Trophoblast cell (in vitro differentiated cells and primary cell): Measurements from ENCODE around the gene PCBD2.

Source experiments
- DNase-seq, 2 donors: peaks; one replicate each; pipeline ENCODE4 v3.0.0-alpha.2; 2016
- H2AFZ ChIP-seq: 2 replicates; pipeline ENCODE4 v1.6.1; 2013; ENCODE audit warnings: low read length, moderate library complexity, mild to moderate bottlenecking; ENCODE audit not compliant: insufficient read depth, poor library complexity
- H2AK5ac ChIP-seq: 2 replicates; pipeline ENCODE4 v1.6.1; 2013; ENCODE audit warnings: mild to moderate bottlenecking, low read length
- H2BK120ac ChIP-seq: 2 replicates; pipeline ENCODE4 v1.6.1; 2013; ENCODE audit warnings: low read length, mild to moderate bottlenecking, moderate library complexity; ENCODE audit not compliant: insufficient read depth, poor library complexity
- H2BK12ac ChIP-seq: 2 replicates; pipeline ENCODE4 v1.6.1; 2013; ENCODE audit warnings: mild to moderate bottlenecking, low read length, moderate library complexity
- H2BK5ac ChIP-seq: 2 replicates; pipeline ENCODE4 v1.6.1; 2013; ENCODE audit warnings: low read length, low read depth, moderate library complexity, mild to moderate bottlenecking; ENCODE audit not compliant: poor library complexity
- H3K14ac ChIP-seq: 2 replicates; pipeline ENCODE4 v1.6.1; 2013; ENCODE audit warnings: mild to moderate bottlenecking, low read length
- H3K18ac ChIP-seq: 2 replicates; pipeline ENCODE4 v1.6.1; 2013; ENCODE audit warnings: mild to moderate bottlenecking, low read length
- H3K23ac ChIP-seq: 2 replicates; pipeline ENCODE4 v1.6.1; 2013; ENCODE audit warnings: low read length
- H3K27ac ChIP-seq: 2 replicates; pipeline ENCODE4 v1.5.1; 2013; ENCODE audit warnings: low read depth, mild to moderate bottlenecking, inconsistent platforms, low read length, moderate library complexity
- H3K27me3 ChIP-seq: 2 replicates; pipeline ENCODE4 v1.6.1; 2013; ENCODE audit warnings: inconsistent platforms, mild to moderate bottlenecking, low read length, moderate library complexity; ENCODE audit not compliant: insufficient read depth
- H3K36me3 ChIP-seq, 2 experiments: 1 replicate in 1 of 2; 2 replicates in 1 of 2; pipeline ENCODE4 v1.6.1; 2013; ENCODE audit warnings: low read length in 2 of 2, mild to moderate bottlenecking in 2 of 2, moderate library complexity in 1 of 2; ENCODE audit not compliant: insufficient read depth in 2 of 2, control insufficient read depth in 1 of 2
- H3K4ac ChIP-seq: 2 replicates; pipeline ENCODE4 v1.6.1; 2013; ENCODE audit warnings: low read depth, mild to moderate bottlenecking, low read length, moderate library complexity
- H3K4me1 ChIP-seq, 2 experiments: 1 replicate in 1 of 2; 2 replicates in 1 of 2; pipeline ENCODE4 v1.6.1; 2013; ENCODE audit warnings: low read length in 2 of 2, mild to moderate bottlenecking in 2 of 2, moderate library complexity in 1 of 2; ENCODE audit not compliant: insufficient read depth in 2 of 2, control insufficient read depth in 1 of 2
- H3K4me2 ChIP-seq: 2 replicates; pipeline ENCODE4 v1.6.1; 2013; ENCODE audit warnings: inconsistent platforms, mild to moderate bottlenecking, low read length, moderate library complexity
- H3K4me3 ChIP-seq: 2 replicates; pipeline ENCODE4 v1.5.1; 2013; ENCODE audit warnings: mild to moderate bottlenecking, low read depth, low read length, inconsistent platforms
- H3K79me1 ChIP-seq: one replicate; pipeline ENCODE4 v1.6.1; 2013; ENCODE audit warnings: low read length
- H3K79me2 ChIP-seq: 2 replicates; pipeline ENCODE4 v1.6.1; 2013; ENCODE audit warnings: low read length, mild to moderate bottlenecking; ENCODE audit not compliant: control insufficient read depth, insufficient read depth, poor library complexity
- H3K9ac ChIP-seq: 2 replicates; pipeline ENCODE4 v1.6.1; 2013; ENCODE audit warnings: mild to moderate bottlenecking, low read length
- H3K9me3 ChIP-seq: 2 replicates; pipeline ENCODE4 v1.6.1; 2013; ENCODE audit warnings: low read depth, mild to moderate bottlenecking, control low read depth, inconsistent platforms, low read length; ENCODE audit not compliant: insufficient read depth
- H4K12ac ChIP-seq: 2 replicates; pipeline ENCODE4 v1.6.1; 2013; ENCODE audit warnings: low read depth, mild to moderate bottlenecking, low read length, moderate library complexity
- H4K8ac ChIP-seq: 2 replicates; pipeline ENCODE4 v1.6.1; 2013; ENCODE audit warnings: low read depth, mild to moderate bottlenecking, low read length, moderate library complexity
- H4K91ac ChIP-seq: one replicate; pipeline ENCODE4 v1.6.1; 2013; ENCODE audit warnings: low read depth, mild to moderate bottlenecking, low read length, moderate library complexity
- WGBS: extraction: QIAGEN DNeasy Blood & Tissue Kit; methylation state at CpG from one replicate; pipeline ENCODE4 v1.1.7; 2013; ENCODE audit warnings: missing lambda C conversion rate; ENCODE audit not compliant: insufficient read length, insufficient coverage; ENCODE audit errors: extremely low coverage; 5-methylcytosine and 5-hydroxymethylcytosine counted together

PCBD2 gene

DNA sequence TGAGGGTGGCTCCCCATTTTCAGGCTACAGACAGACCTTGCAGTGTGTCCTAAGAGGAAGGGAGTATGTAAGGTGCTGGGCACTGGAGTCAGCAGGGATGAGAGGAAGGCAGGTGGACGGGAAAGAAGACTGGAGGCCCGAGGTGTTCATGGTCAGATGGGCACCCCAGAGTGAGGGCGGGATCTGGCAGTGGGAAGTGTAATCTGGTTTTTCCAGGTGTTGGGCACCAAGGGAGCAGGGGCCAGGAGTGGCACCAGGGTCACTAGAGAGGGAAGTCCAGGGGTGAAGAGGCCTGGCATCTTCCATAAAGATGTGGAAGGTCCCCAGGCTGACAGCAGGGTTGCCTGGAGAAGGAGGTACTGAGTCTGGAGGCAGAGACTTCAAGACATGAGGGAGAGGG, 99.4 kb downstream of the PCBD2 start:
- DNase-seq = no peak
- no peak overlapping the region for H3K27ac ChIP-seq
- H3K9ac ChIP-seq = no peak overlapping the region
- H3K36me3 ChIP-seq = no peaks in the 10 kb centered on the region
- no peak overlapping the region for H3K4me2 ChIP-seq
- no peak overlapping the region for H2AFZ ChIP-seq
- H2BK12ac ChIP-seq = no peak overlapping the region
- no peak overlapping the region for H2BK120ac ChIP-seq
- H3K9me3 ChIP-seq = no peaks in the 10 kb centered on the region
- no CpG with 5 or more reads among the region's 3 CpGs for WGBS
- no peak overlapping the region for H2BK5ac ChIP-seq
- no peak overlapping the region for H4K91ac ChIP-seq
- no peaks in the 10 kb centered on the region for H3K4me1 ChIP-seq
- no peak overlapping the region for H3K23ac ChIP-seq
- H4K12ac ChIP-seq = no peak overlapping the region
- H3K4me3 ChIP-seq = no peak overlapping the region
- no peak overlapping the region for H2AK5ac ChIP-seq
- no peak overlapping the region for H4K8ac ChIP-seq
- no peaks in the 10 kb centered on the region for H3K27me3 ChIP-seq
- H3K79me2 ChIP-seq = no peaks in the 10 kb centered on the region
- no peak overlapping the region for H3K4ac ChIP-seq
- no peak overlapping the region for H3K14ac ChIP-seq
- H3K18ac ChIP-seq = no peak overlapping the region
- no peaks in the 10 kb centered on the region for H3K79me1 ChIP-seq

DNA sequence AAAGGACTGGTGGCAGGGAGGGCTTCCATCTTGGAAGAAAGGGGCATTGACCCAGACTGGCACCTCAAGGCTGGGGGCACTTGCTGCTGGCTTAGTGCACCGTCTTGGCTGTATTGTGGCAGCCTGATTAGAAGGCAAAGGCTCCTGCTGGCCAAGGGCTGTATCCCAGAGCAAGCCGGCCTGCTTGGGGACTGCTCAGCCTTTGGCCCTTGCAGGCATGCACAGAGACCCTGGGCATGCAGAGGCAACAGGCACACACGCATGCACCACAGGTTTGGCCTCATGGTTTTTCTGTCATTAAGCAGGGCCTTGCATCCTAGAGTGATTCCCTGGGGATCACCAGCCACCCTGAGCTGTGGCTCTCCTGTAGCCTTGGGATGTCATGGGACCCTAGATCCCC, 100.1 kb downstream of the PCBD2 start:
- WGBS = no CpG with 5 or more reads among the region's 3 CpGs
- Histone ChIP-seq H3K79me1 (no peaks in the 10 kb centered on the region), H4K91ac (no peak overlapping the region), H3K18ac (no peak overlapping the region), H3K4me2 (no peak overlapping the region), H3K36me3 (no peaks in the 10 kb centered on the region), H2AFZ (no peak overlapping the region), H3K23ac (no peak overlapping the region), H2BK5ac (no peak overlapping the region), H4K12ac (no peak overlapping the region), H3K27ac (no peak overlapping the region), H3K4me3 (no peak overlapping the region), H2AK5ac (no peak overlapping the region), H3K9ac (no peak overlapping the region), H3K27me3 (no peaks in the 10 kb centered on the region), H3K4me1 (no peaks in the 10 kb centered on the region), H3K14ac (no peak overlapping the region), H3K9me3 (no peaks in the 10 kb centered on the region), H3K79me2 (no peaks in the 10 kb centered on the region), H2BK120ac (no peak overlapping the region), H3K4ac (no peak overlapping the region), H4K8ac (no peak overlapping the region), H2BK12ac (no peak overlapping the region)
- no peak for DNase-seq

DNA sequence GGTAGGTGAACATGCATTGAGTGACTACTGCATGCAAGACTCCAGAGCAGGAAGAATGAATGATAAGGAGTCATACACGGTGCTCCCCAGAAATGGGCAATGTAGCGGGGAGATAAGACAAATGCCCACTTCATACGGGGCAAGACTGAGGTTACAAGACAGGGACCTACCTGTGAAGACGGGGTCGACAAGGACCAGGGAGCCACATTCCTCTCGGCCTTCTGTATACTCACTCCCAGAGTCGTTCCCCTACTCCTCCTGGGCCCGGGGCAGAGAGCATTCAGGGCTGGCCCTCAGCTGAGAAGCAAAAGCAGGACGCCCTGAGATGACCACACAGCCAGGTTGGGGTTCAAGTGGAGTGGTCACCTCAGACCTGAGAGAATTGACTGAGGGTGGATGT, 102.4 kb downstream of the PCBD2 start:
- no peak overlapping the region for H2AK5ac ChIP-seq
- no peak overlapping the region for H3K4me3 ChIP-seq
- H3K4me1 ChIP-seq = no peaks in the 10 kb centered on the region
- H3K18ac ChIP-seq = no peak overlapping the region
- no peak for DNase-seq
- no peak overlapping the region for H3K27ac ChIP-seq
- no peak overlapping the region for H3K9ac ChIP-seq
- no peak overlapping the region for H3K4ac ChIP-seq
- no peak overlapping the region for H2AFZ ChIP-seq
- H3K79me2 ChIP-seq = no peaks in the 10 kb centered on the region
- H3K79me1 ChIP-seq = no peaks in the 10 kb centered on the region
- no peak overlapping the region for H2BK5ac ChIP-seq
- H4K8ac ChIP-seq = no peak overlapping the region
- WGBS = no CpG with 5 or more reads among the region's 9 CpGs
- H2BK12ac ChIP-seq = no peak overlapping the region
- no peak overlapping the region for H4K91ac ChIP-seq
- no peaks in the 10 kb centered on the region for H3K36me3 ChIP-seq
- no peaks in the 10 kb centered on the region for H3K27me3 ChIP-seq
- H3K23ac ChIP-seq = no peak overlapping the region
- no peak overlapping the region for H3K14ac ChIP-seq
- H4K12ac ChIP-seq = no peak overlapping the region
- no peak overlapping the region for H3K4me2 ChIP-seq
- no peak overlapping the region for H2BK120ac ChIP-seq
- H3K9me3 ChIP-seq = no peaks in the 10 kb centered on the region

DNA sequence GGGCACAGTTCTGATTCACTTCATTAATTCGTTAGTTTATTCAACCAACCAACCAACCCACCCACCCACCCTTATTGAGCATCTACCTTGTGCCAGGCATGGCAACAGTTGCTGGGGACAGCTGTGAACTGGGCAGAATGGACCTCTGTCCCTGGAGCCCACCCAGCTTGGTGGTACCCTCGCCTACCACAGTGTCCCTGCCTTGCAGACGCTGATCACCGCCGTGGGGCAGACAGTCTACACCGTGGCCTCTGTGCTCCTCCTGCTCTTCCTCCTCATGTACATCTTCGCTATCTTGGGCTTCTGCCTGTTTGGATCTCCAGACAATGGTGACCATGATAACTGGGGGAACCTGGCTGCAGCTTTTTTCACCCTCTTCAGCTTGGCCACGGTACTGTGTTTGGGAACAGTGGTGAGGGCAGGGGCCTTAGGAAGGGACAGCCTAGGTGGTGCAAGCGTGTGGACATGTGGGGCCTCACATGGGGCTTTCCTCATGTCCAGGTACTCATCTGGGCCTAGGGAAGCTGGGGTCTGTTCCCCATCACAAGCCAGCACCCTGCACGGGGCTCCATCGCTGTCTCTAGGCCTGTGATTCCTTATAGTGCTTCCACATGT, 102.9 kb downstream of the PCBD2 start:
- Histone ChIP-seq H3K27me3 (no peaks in the 10 kb centered on the region), H3K9me3 (no peaks in the 10 kb centered on the region), H2BK5ac (no peak overlapping the region), H4K91ac (no peak overlapping the region), H3K4me1 (no peaks in the 10 kb centered on the region), H3K14ac (no peak overlapping the region), H4K12ac (no peak overlapping the region), H3K9ac (no peak overlapping the region), H3K79me2 (no peaks in the 10 kb centered on the region), H2BK12ac (no peak overlapping the region), H3K23ac (no peak overlapping the region), H3K4me3 (no peak overlapping the region), H3K27ac (no peak overlapping the region), H3K4me2 (no peak overlapping the region), H3K79me1 (no peaks in the 10 kb centered on the region), H3K18ac (no peak overlapping the region), H3K36me3 (no peaks in the 10 kb centered on the region), H4K8ac (no peak overlapping the region), H3K4ac (no peak overlapping the region), H2AK5ac (no peak overlapping the region), H2BK120ac (no peak overlapping the region), H2AFZ (no peak overlapping the region)
- WGBS = no CpG with 5 or more reads among the region's 11 CpGs
- DNase-seq = no peak
